Keratinocyte (primary cell): Measurements from ENCODE around the gene TERB1. TPM values are rescaled to one million over a fixed set of nuclear protein-coding genes. Genes with fewer than 3 reads are reported as not detected.

Experiments used
- DNase-seq: peaks from one replicate; pipeline ENCODE4 v3.0.0-alpha.2; 2011; ENCODE audit warnings: low read depth, missing footprints, low spot score
- FAIRE-seq: peaks from 2 replicates; lab custom pipeline; 2011; peaks lifted over from hg19 to GRCh38; lab: Jason Lieb, UNC
- H2AFZ ChIP-seq: 2 replicates; pipeline ENCODE4 v1.6.0; 2012; ENCODE audit warnings: low read length, control low read depth, inconsistent platforms; ENCODE audit not compliant: control insufficient read depth
- H3K27ac ChIP-seq: 2 replicates; pipeline ENCODE4 v1.5.1; 2011; ENCODE audit warnings: low read length; ENCODE audit not compliant: control insufficient read depth, insufficient read depth
- H3K27me3 ChIP-seq: 3 replicates; pipeline ENCODE4 v1.6.0; 2011; ENCODE audit warnings: low read length; ENCODE audit not compliant: control insufficient read depth, insufficient read depth; ENCODE audit errors: extremely low read depth
- H3K36me3 ChIP-seq, 2 experiments: 2 replicates in 1 of 2; 3 replicates in 1 of 2; pipeline ENCODE4 v1.5.1; 2011; ENCODE audit warnings: low read length in 2 of 2, mild to moderate bottlenecking in 1 of 2; ENCODE audit not compliant: control insufficient read depth in 2 of 2, insufficient read depth in 2 of 2; ENCODE audit errors: extremely low read depth in 1 of 2
- H3K4me1 ChIP-seq: 3 replicates; pipeline ENCODE4 v1.5.1; 2011; ENCODE audit warnings: low read length; ENCODE audit not compliant: control insufficient read depth, insufficient read depth; ENCODE audit errors: extremely low read depth
- H3K4me2 ChIP-seq: 3 replicates; pipeline ENCODE4 v1.6.0; 2011; ENCODE audit warnings: low read depth, low read length; ENCODE audit not compliant: control insufficient read depth, insufficient read depth; ENCODE audit errors: extremely low read depth
- H3K4me3 ChIP-seq, 3 experiments: fragments of 200-600 bp in 1 of 3; sonication (generic) in 1 of 3; 2 replicates in 2 of 3; 3 replicates in 1 of 3; pipeline ENCODE4 v1.5.1; 2011 to 2016; ENCODE audit warnings: low read length in 3 of 3, mild to moderate bottlenecking in 3 of 3, control low read depth in 2 of 3, inconsistent platforms in 1 of 3, low read depth in 1 of 3, mixed read lengths in 1 of 3, mixed run types in 1 of 3, moderate library complexity in 1 of 3; ENCODE audit not compliant: control insufficient read depth in 2 of 3, insufficient read depth in 2 of 3; ENCODE audit errors: extremely low read depth in 1 of 3
- H3K79me2 ChIP-seq: 2 replicates; pipeline ENCODE4 v1.6.0; 2012; ENCODE audit warnings: low read length; ENCODE audit not compliant: control insufficient read depth, insufficient read depth
- H3K9ac ChIP-seq: 3 replicates; pipeline ENCODE4 v1.6.0; 2011; ENCODE audit warnings: low read length; ENCODE audit not compliant: control insufficient read depth, insufficient read depth; ENCODE audit errors: extremely low read depth
- H3K9me1 ChIP-seq: 3 replicates; pipeline ENCODE4 v1.6.0; 2011; ENCODE audit warnings: low read length; ENCODE audit not compliant: control insufficient read depth, insufficient read depth; ENCODE audit errors: extremely low read depth
- H3K9me3 ChIP-seq: 2 replicates; pipeline ENCODE4 v1.5.1; 2012; ENCODE audit warnings: low read depth, low read length; ENCODE audit not compliant: control insufficient read depth
- H4K20me1 ChIP-seq: 3 replicates; pipeline ENCODE4 v1.6.0; 2011; ENCODE audit warnings: low read length; ENCODE audit not compliant: control insufficient read depth, insufficient read depth; ENCODE audit errors: extremely low read depth
- EZH2 ChIP-seq: IDR thresholded peaks from one replicate; pipeline ENCODE4 v1.6.1; 2012; ENCODE audit warnings: inconsistent platforms, mild to moderate bottlenecking, low read length, moderate library complexity
- dilution Hi-C: fragments of 300-500 bp; cut with MboI; formaldehyde crosslinking; loops from one replicate; pipeline ENCODE4 v1.7.0; 2020; ENCODE audit warnings: low sequenced_read_pairs; ENCODE audit not compliant: extremely low pct_ligation_motif_present
- polyA plus RNA-seq, 5 experiments: library from polyadenylated mRNA; depleted of rRNA in 3 of 5; stranded (reverse) in 3 of 5; stranded (forward) in 1 of 5; unstranded in 1 of 5; fragments of >200 nt; gene quantifications; 1 replicate in 1 of 5; 2 replicates in 3 of 5; 3 replicates in 1 of 5; pipeline versions ENCODE4 v1.2.1 to v1.2.3, GENCODE V29; 2011 to 2012; ENCODE audit warnings: missing spikeins in 2 of 5, low read depth in 1 of 5, low replicate concordance in 1 of 5
- TF ChIP-seq, protein P1 (sequence below), 3 experiments: IDR thresholded peaks in 1 of 3; conservative IDR thresholded peaks in 1 of 3; optimal IDR thresholded peaks in 1 of 3; 2 replicates in 2 of 3; 3 replicates in 1 of 3; pipeline versions ENCODE3 to v1.5.1; 2011; ENCODE audit warnings: low read length in 3 of 3, mild to moderate bottlenecking in 3 of 3, moderate library complexity in 2 of 3, control low read depth in 1 of 3, inconsistent platforms in 1 of 3; ENCODE audit not compliant: insufficient read depth in 2 of 3; ENCODE audit errors: extremely low read depth in 1 of 3

TERB1 gene
- polyA plus RNA-seq, 1 donor (not counting 4 experiments of a cell fraction or from before 2014, with no cell fraction given) = 0.22 TPM

DNA sequence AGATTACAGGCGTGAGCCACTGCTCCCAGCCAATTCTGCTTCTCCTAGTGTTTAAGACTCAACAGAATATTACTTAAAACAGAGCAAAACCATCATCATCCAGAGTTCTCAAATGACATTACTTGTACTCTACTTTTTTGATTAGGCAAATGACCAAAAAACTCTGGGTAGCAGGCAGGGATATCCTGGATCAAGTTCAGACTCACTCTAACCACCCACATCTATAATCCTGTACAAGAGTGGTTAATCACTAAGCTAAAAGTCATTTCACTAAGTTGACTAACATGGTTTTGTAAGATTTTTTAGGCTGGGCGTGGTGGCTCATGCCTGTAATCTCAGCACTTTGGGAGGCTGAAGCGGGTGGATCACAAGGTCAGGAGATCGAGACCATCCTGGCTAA, 22.6 kb upstream of the TERB1 start:
- H2AFZ ChIP-seq = no peak overlapping the region
- H3K27ac ChIP-seq = no peak overlapping the region
- DNase-seq (no peak), FAIRE-seq (no peak)
- H3K4me1 ChIP-seq = peaks cover 2% of the 10 kb centered on the region
- no peak overlapping the region for H3K9ac ChIP-seq
- no peaks in the 10 kb centered on the region for H3K9me1 ChIP-seq
- TF ChIP-seq, protein P1, sequence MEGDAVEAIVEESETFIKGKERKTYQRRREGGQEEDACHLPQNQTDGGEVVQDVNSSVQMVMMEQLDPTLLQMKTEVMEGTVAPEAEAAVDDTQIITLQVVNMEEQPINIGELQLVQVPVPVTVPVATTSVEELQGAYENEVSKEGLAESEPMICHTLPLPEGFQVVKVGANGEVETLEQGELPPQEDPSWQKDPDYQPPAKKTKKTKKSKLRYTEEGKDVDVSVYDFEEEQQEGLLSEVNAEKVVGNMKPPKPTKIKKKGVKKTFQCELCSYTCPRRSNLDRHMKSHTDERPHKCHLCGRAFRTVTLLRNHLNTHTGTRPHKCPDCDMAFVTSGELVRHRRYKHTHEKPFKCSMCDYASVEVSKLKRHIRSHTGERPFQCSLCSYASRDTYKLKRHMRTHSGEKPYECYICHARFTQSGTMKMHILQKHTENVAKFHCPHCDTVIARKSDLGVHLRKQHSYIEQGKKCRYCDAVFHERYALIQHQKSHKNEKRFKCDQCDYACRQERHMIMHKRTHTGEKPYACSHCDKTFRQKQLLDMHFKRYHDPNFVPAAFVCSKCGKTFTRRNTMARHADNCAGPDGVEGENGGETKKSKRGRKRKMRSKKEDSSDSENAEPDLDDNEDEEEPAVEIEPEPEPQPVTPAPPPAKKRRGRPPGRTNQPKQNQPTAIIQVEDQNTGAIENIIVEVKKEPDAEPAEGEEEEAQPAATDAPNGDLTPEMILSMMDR (optimal IDR thresholded peaks at IDR 0.05 in 1 of 3, IDR thresholded peaks at IDR 0.05 in 1 of 3, conservative IDR thresholded peaks at IDR 0.05 in 1 of 3; ENCODE audit: extremely low read depth in 1 of 3, insufficient read depth in 2 of 3, low read length in 3 of 3) = no peak
- TF ChIP-seq EZH2 = no peak
- peaks cover 16 to 25% of the 10 kb centered on the region in 2 experiments for H3K36me3 ChIP-seq
- peaks cover 26% of the 10 kb centered on the region for H3K79me2 ChIP-seq
- no peaks in the 10 kb centered on the region for H3K9me3 ChIP-seq
- H3K27me3 ChIP-seq = no peaks in the 10 kb centered on the region
- H3K4me3 ChIP-seq = no peak overlapping the region
- dilution Hi-C loops = no loop called here
- H3K4me2 ChIP-seq = no peak overlapping the region
- H4K20me1 ChIP-seq = no peaks in the 10 kb centered on the region

DNA sequence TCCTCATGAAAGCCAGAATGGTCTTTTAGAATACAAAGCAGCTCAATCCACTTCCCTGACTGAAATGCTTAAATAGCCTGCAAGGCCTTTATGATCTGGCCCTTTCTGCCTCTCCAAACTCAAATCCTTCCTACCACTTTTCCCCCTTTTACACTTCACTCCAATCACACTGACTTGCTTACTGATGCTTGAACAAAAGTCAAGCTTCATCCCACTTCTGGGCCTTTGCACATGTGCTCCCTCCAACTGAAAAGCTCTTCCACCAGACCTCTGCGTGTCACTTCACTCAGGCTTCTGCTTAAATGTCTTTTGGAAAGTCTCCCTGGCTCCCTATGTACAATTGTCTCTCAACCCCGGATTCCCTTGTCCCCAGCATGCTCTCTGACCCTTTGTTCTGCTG, 13.3 kb upstream of the TERB1 start:
- DNase-seq = no peak
- H3K4me1 ChIP-seq = peaks cover 11% of the 10 kb centered on the region
- H3K9me1 ChIP-seq = no peaks in the 10 kb centered on the region
- H3K9ac ChIP-seq = no peak overlapping the region
- no peak overlapping the region for H3K4me2 ChIP-seq
- no peak overlapping the region for H3K4me3 ChIP-seq
- no peak for FAIRE-seq
- TF ChIP-seq EZH2 = no peak
- TF ChIP-seq, protein P1 (optimal IDR thresholded peaks at IDR 0.05 in 1 of 3, IDR thresholded peaks at IDR 0.05 in 1 of 3, conservative IDR thresholded peaks at IDR 0.05 in 1 of 3; ENCODE audit: extremely low read depth in 1 of 3, insufficient read depth in 2 of 3, low read length in 3 of 3) = no peak
- H2AFZ ChIP-seq = no peak overlapping the region
- dilution Hi-C loops = no loop called here
- H3K36me3 ChIP-seq = peaks cover 9 to 15% of the 10 kb centered on the region in 2 experiments
- H3K9me3 ChIP-seq = no peaks in the 10 kb centered on the region
- no peaks in the 10 kb centered on the region for H3K27me3 ChIP-seq
- no peaks in the 10 kb centered on the region for H4K20me1 ChIP-seq
- no peak overlapping the region for H3K27ac ChIP-seq
- H3K79me2 ChIP-seq = no peaks in the 10 kb centered on the region
